Activated CD8-positive, alpha-beta memory T cell treated with anti-CD3 and anti-CD28 coated beads, Interleukin-2, amount 50 U/mL, for 4 hours (primary cell): Measurements from ENCODE around the gene EPC1.
"Not testable (repeated sequence)": the region's sequence is repeated elsewhere in the genome, so short reads cannot be mapped to it uniquely, and the experiment has no call there.

Experiments
- DNase-seq: peaks from one replicate; pipeline ENCODE4 v3.0.0-alpha.2; 2020

The EPC1 gene

GRCh38 chr10:32226624-32227023, 120.3 kb downstream of the EPC1 start:
- DNase-seq = no peak

- no peak for DNase-seq
Observed at GRCh38 chr10:32225976-32226375, 121.0 kb downstream of the EPC1 start.

- not testable (repeated sequence) for DNase-seq
Observed at GRCh38 chr10:32222376-32222775, 124.6 kb downstream of the EPC1 start.

- DNase-seq = not testable (repeated sequence)
Observed at GRCh38 chr10:32219156-32219555, 127.8 kb downstream of the EPC1 start.

GRCh38 chr10:32218206-32219044, 128.5 kb downstream of the EPC1 start:
- not testable (repeated sequence) for DNase-seq
